HUES6 (cell line): ENCODE results near the gene SHANK2.

Experiments
- H3K27ac ChIP-seq: 2 replicates; pipeline ENCODE4 v1.7.0; 2013; ENCODE audit warnings: low read depth, mild to moderate bottlenecking, low read length, inconsistent platforms
- H3K27me3 ChIP-seq: 2 replicates; pipeline ENCODE4 v1.6.1; 2013; ENCODE audit warnings: low read length; ENCODE audit not compliant: control insufficient read depth, insufficient read depth
- H3K36me3 ChIP-seq: 2 replicates; pipeline ENCODE4 v1.6.1; 2013; ENCODE audit warnings: low read length; ENCODE audit not compliant: control insufficient read depth, insufficient read depth
- H3K4me1 ChIP-seq: 2 replicates; pipeline ENCODE4 v1.6.1; 2013; ENCODE audit warnings: low read length; ENCODE audit not compliant: control insufficient read depth, insufficient read depth
- H3K4me3 ChIP-seq: 2 replicates; pipeline ENCODE4 v1.5.1; 2013; ENCODE audit warnings: low read depth, low read length
- H3K9ac ChIP-seq: one replicate; pipeline ENCODE4 v1.6.1; 2013; ENCODE audit warnings: mild to moderate bottlenecking, low read length
- H3K9me3 ChIP-seq: 2 replicates; pipeline ENCODE4 v1.6.1; 2013; ENCODE audit warnings: low read depth, low read length; ENCODE audit not compliant: control insufficient read depth, insufficient read depth

The SHANK2 gene

DNA sequence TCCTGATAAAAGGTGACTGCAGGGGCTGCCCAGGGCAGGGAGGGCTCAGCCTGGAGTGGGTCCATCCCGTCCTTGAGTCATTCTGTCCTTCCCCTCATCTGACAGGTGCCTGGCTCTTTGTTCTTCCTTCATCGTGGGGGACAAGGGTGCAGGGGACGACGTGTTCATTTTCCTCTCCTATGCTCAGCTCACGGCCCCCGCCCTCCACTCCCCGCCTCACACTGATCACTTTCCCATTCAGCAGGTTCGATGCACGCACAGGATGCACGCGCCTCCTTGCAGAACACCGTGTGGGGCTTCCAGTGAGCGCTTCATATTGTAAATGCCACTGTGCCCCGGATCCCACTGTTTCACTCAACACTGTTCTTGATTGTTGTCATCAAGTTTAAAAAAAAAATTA is 32.7 kb upstream of the SHANK2 start:
- H3K36me3 ChIP-seq, result no peaks in the 10 kb centered on the region
- H3K27ac ChIP-seq, result no peak overlapping the region
- H3K27me3 ChIP-seq, result peaks cover 3% of the 10 kb centered on the region; the same call in 1 of the 2 replicates
- H3K9me3 ChIP-seq, result peaks cover 3% of the 10 kb centered on the region; the same call in 1 of the 2 replicates
- H3K4me3 ChIP-seq, result no peak overlapping the region
- H3K9ac ChIP-seq, result no peak overlapping the region
- H3K4me1 ChIP-seq, result peaks cover 3% of the 10 kb centered on the region

DNA sequence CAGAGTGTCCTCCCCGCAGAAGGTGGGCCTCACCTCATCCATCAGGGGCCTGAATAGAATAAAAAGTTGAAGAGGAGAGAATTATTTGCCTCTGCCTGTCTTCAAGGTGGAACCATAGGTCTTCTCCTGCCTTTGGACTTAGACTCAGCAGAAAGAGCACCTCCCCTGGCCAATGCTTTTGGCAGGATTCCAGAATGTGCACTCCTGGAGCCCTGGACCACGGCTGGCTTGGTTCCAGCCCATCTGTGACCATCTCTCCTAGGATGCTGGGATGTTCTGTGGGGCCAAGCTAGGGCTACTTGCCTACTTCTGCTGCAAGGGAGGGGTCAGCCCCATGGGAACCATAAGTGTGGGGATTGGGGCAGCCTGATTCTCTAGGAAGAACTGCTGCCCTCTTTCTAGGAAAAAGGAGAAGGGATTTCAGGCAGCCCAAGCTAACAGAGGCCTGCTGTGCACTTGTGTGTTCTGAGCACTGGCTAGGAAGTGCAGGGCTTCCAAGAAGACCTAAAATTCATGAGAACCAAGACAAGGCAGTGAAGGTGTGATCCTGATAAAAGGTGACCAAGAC is 32.2 kb upstream of the SHANK2 start:
- H3K36me3 ChIP-seq, result no peaks in the 10 kb centered on the region
- H3K27ac ChIP-seq, result no peak overlapping the region
- peaks cover 8% of the 10 kb centered on the region for H3K4me1 ChIP-seq
- no peak overlapping the region for H3K4me3 ChIP-seq
- peaks cover under 1% of the 10 kb centered on the region; the same call in 1 of the 2 replicates for H3K9me3 ChIP-seq
- no peak overlapping the region for H3K9ac ChIP-seq
- peaks cover 3% of the 10 kb centered on the region; the same call in 1 of the 2 replicates for H3K27me3 ChIP-seq

GRCh38 chr11:71283971-71284441 is 31.6 kb upstream of the SHANK2 start:
- H3K27ac ChIP-seq, result no peak overlapping the region
- no peaks in the 10 kb centered on the region for H3K9me3 ChIP-seq
- no peak overlapping the region for H3K9ac ChIP-seq
- H3K4me1 ChIP-seq, result peaks cover 9% of the 10 kb centered on the region
- H3K27me3 ChIP-seq, result peaks cover 3% of the 10 kb centered on the region; the same call in 1 of the 2 replicates
- no peak overlapping the region for H3K4me3 ChIP-seq
- H3K36me3 ChIP-seq, result no peaks in the 10 kb centered on the region

DNA sequence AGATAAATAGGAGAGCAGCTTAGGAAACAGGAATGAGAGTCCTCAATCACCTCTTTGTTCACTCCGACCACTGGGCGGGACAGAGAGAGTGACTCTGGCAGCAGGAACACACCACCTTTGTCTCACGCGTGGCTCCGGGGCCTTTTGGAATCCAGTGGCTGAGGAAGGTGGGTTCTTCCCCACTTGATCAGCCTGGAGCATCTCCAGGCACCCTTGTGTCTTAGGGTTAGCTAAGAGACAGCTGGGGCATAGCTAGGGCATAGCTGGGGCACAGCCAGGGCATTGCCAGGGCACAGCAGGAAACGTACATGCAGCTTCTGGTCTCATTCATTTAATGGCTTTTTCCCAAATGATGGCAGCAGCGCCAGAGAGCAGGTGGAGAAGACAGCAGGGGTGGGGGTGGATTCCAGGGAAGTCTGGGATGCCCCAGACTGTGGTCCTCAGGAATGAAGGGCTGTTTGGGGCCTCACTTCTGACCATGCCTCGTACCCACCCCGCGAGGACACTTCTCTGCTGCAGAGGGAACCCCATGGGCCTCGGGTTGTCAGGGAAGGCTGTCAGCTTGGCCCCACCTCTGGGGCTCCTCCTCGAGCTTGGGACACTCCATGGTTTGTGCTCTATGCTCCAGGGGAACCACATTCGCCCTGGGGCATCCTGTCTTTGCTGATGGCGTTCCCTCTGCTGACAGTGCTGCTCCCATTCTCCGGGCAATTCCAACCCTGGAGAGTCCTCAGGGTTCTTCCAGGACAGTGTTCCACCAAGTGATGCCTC is 30.4 kb upstream of the SHANK2 start:
- no peak overlapping the region for H3K9ac ChIP-seq
- no peaks in the 10 kb centered on the region for H3K9me3 ChIP-seq
- H3K27ac ChIP-seq, result no peak overlapping the region
- H3K4me3 ChIP-seq, result no peak overlapping the region
- peaks cover 9% of the 10 kb centered on the region for H3K4me1 ChIP-seq
- peaks cover 3% of the 10 kb centered on the region; the same call in 1 of the 2 replicates for H3K27me3 ChIP-seq
- no peaks in the 10 kb centered on the region for H3K36me3 ChIP-seq

GRCh38 chr11:71281831-71282230 is 29.5 kb upstream of the SHANK2 start:
- no peak overlapping the region for H3K4me3 ChIP-seq
- H3K9ac ChIP-seq, result no peak overlapping the region
- no peaks in the 10 kb centered on the region for H3K36me3 ChIP-seq
- no peak overlapping the region for H3K27ac ChIP-seq
- no peaks in the 10 kb centered on the region for H3K9me3 ChIP-seq
- peaks cover 9% of the 10 kb centered on the region for H3K4me1 ChIP-seq
- peaks cover 1% of the 10 kb centered on the region; the same call in 1 of the 2 replicates for H3K27me3 ChIP-seq

GRCh38 chr11:71281204-71281603 is 28.8 kb upstream of the SHANK2 start:
- no peaks in the 10 kb centered on the region for H3K9me3 ChIP-seq
- H3K9ac ChIP-seq, result no peak overlapping the region
- no peaks in the 10 kb centered on the region for H3K27me3 ChIP-seq
- no peak overlapping the region for H3K4me3 ChIP-seq
- no peaks in the 10 kb centered on the region for H3K36me3 ChIP-seq
- peaks cover 9% of the 10 kb centered on the region for H3K4me1 ChIP-seq
- no peak overlapping the region for H3K27ac ChIP-seq

GRCh38 chr11:71279916-71280645 is 27.7 kb upstream of the SHANK2 start:
- peaks cover 9% of the 10 kb centered on the region for H3K4me1 ChIP-seq
- H3K9ac ChIP-seq, result no peak overlapping the region
- H3K9me3 ChIP-seq, result no peaks in the 10 kb centered on the region
- no peak overlapping the region for H3K4me3 ChIP-seq
- H3K27ac ChIP-seq, result no peak overlapping the region
- H3K27me3 ChIP-seq, result no peaks in the 10 kb centered on the region
- no peaks in the 10 kb centered on the region for H3K36me3 ChIP-seq

- Histone ChIP-seq H3K9me3 (peaks cover 20% of the 10 kb centered on the region), H3K27me3 (no peaks in the 10 kb centered on the region), H3K9ac (no peak overlapping the region), H3K4me1 (no peaks in the 10 kb centered on the region), H3K27ac (no peak overlapping the region), H3K36me3 (no peaks in the 10 kb centered on the region), H3K4me3 (no peak overlapping the region)
These were observed 19.8 kb upstream of the SHANK2 start for GRCh38 chr11:71272161-71272560.

- peaks cover 11% of the 10 kb centered on the region for H3K4me1 ChIP-seq
- no peaks in the 10 kb centered on the region; the same call in 1 of the 2 replicates for H3K27me3 ChIP-seq
- no peak overlapping the region for H3K27ac ChIP-seq
- peaks cover 20% of the 10 kb centered on the region for H3K9me3 ChIP-seq
- no peak overlapping the region for H3K4me3 ChIP-seq
- H3K9ac ChIP-seq, result no peak overlapping the region
- H3K36me3 ChIP-seq, result no peaks in the 10 kb centered on the region
These were observed 17.5 kb upstream of the SHANK2 start for GRCh38 chr11:71269603-71270511.

DNA sequence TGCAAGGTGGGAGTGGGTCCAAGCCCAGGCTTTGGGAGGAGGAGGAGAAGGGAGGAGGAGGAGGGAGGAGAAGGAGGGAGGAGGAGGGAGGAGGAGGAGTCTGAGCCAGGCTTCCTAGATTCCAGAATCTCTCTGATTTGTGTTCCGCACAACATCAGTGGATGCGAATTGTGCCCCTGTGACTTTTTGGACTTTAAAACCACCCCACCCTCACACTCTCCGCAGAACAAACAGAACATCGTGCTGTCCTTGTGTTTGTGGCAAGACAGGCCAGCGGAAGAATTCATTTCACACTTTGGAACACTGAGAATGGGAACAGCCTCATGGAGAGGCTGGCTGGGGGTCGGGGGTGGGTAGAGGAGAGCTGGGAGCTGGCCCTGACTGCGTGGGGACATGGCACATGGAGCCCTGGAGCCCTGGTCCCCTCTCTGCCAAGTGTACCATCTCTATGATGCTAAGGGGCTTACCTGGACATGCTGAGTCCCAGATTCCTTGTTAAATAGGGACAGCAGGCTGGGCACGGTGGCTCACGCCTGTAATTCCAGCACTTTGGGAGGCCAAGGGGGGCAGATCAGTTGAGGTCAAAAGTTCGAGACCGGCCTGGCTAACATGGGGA is 16.4 kb upstream of the SHANK2 start:
- H3K27ac ChIP-seq, result no peak overlapping the region
- no peak overlapping the region for H3K4me3 ChIP-seq
- H3K9ac ChIP-seq, result no peak overlapping the region
- no peaks in the 10 kb centered on the region for H3K36me3 ChIP-seq
- H3K27me3 ChIP-seq, result no peaks in the 10 kb centered on the region; the same call in 1 of the 2 replicates
- peaks cover 11% of the 10 kb centered on the region for H3K9me3 ChIP-seq
- peaks cover 11% of the 10 kb centered on the region for H3K4me1 ChIP-seq
